B cell (primary cell): ENCODE data around the gene HOXC13. TPM values are rescaled to one million over a fixed set of nuclear protein-coding genes. Genes with fewer than 3 reads are reported as not detected.

ENCODE experiments used
- ATAC-seq: fragments of 200-7000 bp; cut with Tn5 transposase; one replicate; pipeline ENCODE4 v1.10.0; 2021; ENCODE audit warnings: low read depth, mild to moderate bottlenecking, moderate number of reproducible peaks, moderate library complexity
- CTCF ChIA-PET: fragments of 350-600 bp; sonication (Branson Sonifier 250); formaldehyde crosslinking; loops from one replicate; lab custom pipeline; 2021; ENCODE audit warnings: antibody characterized with exemption, inconsistent platforms; lab: Charles Lee
- POLR2A ChIA-PET: fragments of 350-600 bp; sonication (Branson Sonifier 250); formaldehyde crosslinking; loops from one replicate; lab custom pipeline; 2021; ENCODE audit warnings: antibody characterized with exemption; lab: Charles Lee
- DNase-seq: peaks from one replicate; pipeline ENCODE4 v3.0.0; 2013
- H2AFZ ChIP-seq: 2 replicates; pipeline ENCODE4 v1.6.1; 2012; ENCODE audit warnings: mild to moderate bottlenecking, low read depth, low read length; ENCODE audit not compliant: insufficient read depth, poor library complexity, severe bottlenecking
- H3K27ac ChIP-seq, 2 donors: 1 replicate in 1 of 2; 2 replicates in 1 of 2; pipeline ENCODE4 v1.5.1; 2012 to 2013; ENCODE audit warnings: low read length in 2 of 2, mild to moderate bottlenecking in 2 of 2, moderate library complexity in 1 of 2
- H3K27me3 ChIP-seq, 4 experiments: fragments of 200-600 bp in 1 of 4; sonication (generic) in 1 of 4; replicated peaks in 1 of 4; 1 replicate in 2 of 4; 2 replicates in 2 of 4; pipeline versions ENCODE4 v1.6.1 to v1.7.0; 2013 to 2016; ENCODE audit warnings: low read length in 3 of 4, mild to moderate bottlenecking in 2 of 4, mixed read lengths in 1 of 4, moderate library complexity in 1 of 4; ENCODE audit not compliant: insufficient read depth in 4 of 4, control insufficient read depth in 3 of 4; ENCODE audit errors: control extremely low read depth in 1 of 4
- H3K36me3 ChIP-seq, 2 experiments: replicated peaks in 1 of 2; 1 replicate in 1 of 2; 2 replicates in 1 of 2; pipeline versions ENCODE4 v1.6.1 to v1.7.1; 2013; ENCODE audit warnings: low read length in 1 of 2; ENCODE audit not compliant: insufficient read depth in 2 of 2, control insufficient read depth in 1 of 2; ENCODE audit errors: control extremely low read depth in 1 of 2, extremely low read depth in 1 of 2
- H3K4me1 ChIP-seq, 2 donors: fragments of 200-600 bp in 1 of 2; sonication (generic) in 1 of 2; 1 replicate in 1 of 2; 2 replicates in 1 of 2; pipeline versions ENCODE4 v1.5.1 to v1.6.1; 2013 to 2017; ENCODE audit warnings: low read length in 2 of 2; ENCODE audit not compliant: control insufficient read depth in 2 of 2, insufficient read depth in 2 of 2
- H3K4me2 ChIP-seq: replicated peaks from 2 replicates; pipeline ENCODE3; 2012; ENCODE audit warnings: mild to moderate bottlenecking, low read depth, low read length; ENCODE audit not compliant: poor library complexity, severe bottlenecking
- H3K4me3 ChIP-seq, 5 experiments: fragments of 200-600 bp in 1 of 5; sonication (generic) in 1 of 5; 1 replicate in 3 of 5; 2 replicates in 2 of 5; pipeline versions ENCODE4 v1.5.1 to v1.7.0; 2011 to 2016; ENCODE audit warnings: low read length in 4 of 5, mild to moderate bottlenecking in 4 of 5, low read depth in 2 of 5, control low read depth in 1 of 5, moderate library complexity in 1 of 5; ENCODE audit not compliant: insufficient read depth in 1 of 5; ENCODE audit errors: control extremely low read depth in 1 of 5, extremely low read depth in 1 of 5
- H3K79me2 ChIP-seq: fragments of 200-600 bp; sonication (generic); one replicate; pipeline ENCODE4 v1.6.0; 2016; ENCODE audit warnings: low read length; ENCODE audit not compliant: control insufficient read depth, insufficient read depth
- H3K9ac ChIP-seq: fragments of 200-600 bp; sonication (generic); 2 replicates; pipeline ENCODE4 v1.6.1; 2017; ENCODE audit warnings: mild to moderate bottlenecking, low read length, moderate library complexity
- H3K9me3 ChIP-seq, 3 donors: one replicate each; pipeline versions ENCODE4 v1.6.1 to v1.7.1; 2013; ENCODE audit warnings: low read length in 2 of 3; ENCODE audit not compliant: control insufficient read depth in 2 of 3, insufficient read depth in 1 of 3; ENCODE audit errors: control extremely low read depth in 1 of 3
- H4K20me1 ChIP-seq: 2 replicates; pipeline ENCODE4 v1.6.0; 2012; ENCODE audit warnings: mild to moderate bottlenecking, low read length; ENCODE audit not compliant: insufficient read depth, control insufficient read depth, poor library complexity, severe bottlenecking
- H3K27ac Mint-ChIP-seq: one replicate; pipeline ENCODE4 v1.8.0; 2021; ENCODE audit warnings: mixed read lengths
- H3K27me3 Mint-ChIP-seq: one replicate; pipeline ENCODE4 v1.8.0; 2021; ENCODE audit warnings: mixed read lengths
- H3K4me1 Mint-ChIP-seq: one replicate; pipeline ENCODE4 v1.8.0; 2021; ENCODE audit warnings: mixed read lengths
- H3K4me3 Mint-ChIP-seq: one replicate; pipeline ENCODE4 v1.8.0; 2021; ENCODE audit warnings: mixed read lengths
- H3K9me3 Mint-ChIP-seq: one replicate; pipeline ENCODE4 v1.8.0; 2022; ENCODE audit warnings: mixed read lengths; ENCODE audit not compliant: insufficient read depth
- EZH2 ChIP-seq: IDR thresholded peaks from 2 replicates; pipeline ENCODE4 v1.6.1; 2012; ENCODE audit warnings: borderline replicate concordance, low read depth, mild to moderate bottlenecking, moderate library complexity, low read length; ENCODE audit not compliant: insufficient read depth, poor library complexity, severe bottlenecking
- WGBS: methylation state at CpG from one replicate; pipeline ENCODE4 v1.1.5; 2013; ENCODE audit warnings: missing lambda C conversion rate; ENCODE audit not compliant: insufficient coverage; 5-methylcytosine and 5-hydroxymethylcytosine counted together
- intact Hi-C: fragments of 100-400 bp; cut with micrococcal nuclease; formaldehyde crosslinking; loops from one replicate; pipeline ENCODE4 v1.10.0; 2022
- polyA plus RNA-seq: library from polyadenylated mRNA; depleted of rRNA; stranded (reverse); fragments of >200 nt; gene quantifications from 2 replicates; pipeline ENCODE4 v1.2.3, GENCODE V29; 2012
- total RNA-seq, 2 donors: library from RNA; stranded (reverse); fragments of 120-200 nt in 1 of 2; gene quantifications; 1 replicate in 1 of 2; 2 replicates in 1 of 2; pipeline versions ENCODE4 v1.2.3 to v1.2.4, GENCODE V29; 2013 to 2022
- TF ChIP-seq, protein P1 (sequence below): fragments of 200-600 bp; IDR thresholded peaks from one replicate; pipeline ENCODE4 v1.8.0; 2022; ENCODE audit warnings: antibody characterized with exemption, mild to moderate bottlenecking

The HOXC13 gene
- total and polyA plus RNA-seq, 2 donors (not counting 1 experiment from before 2014, with no cell fraction given): not detected

- no peaks in the 10 kb centered on the region for H4K20me1 ChIP-seq
- no peak overlapping the region for H2AFZ ChIP-seq
- ATAC-seq (no peak), DNase-seq (peak; percentile 30)
- H3K79me2 ChIP-seq: no peaks in the 10 kb centered on the region
- H3K4me3 ChIP-seq: no peak overlapping the region
- peak overlapping the region; percentile 61 for H3K27ac Mint-ChIP-seq
- 13% methylated on average over 5 of the region's 10 CpGs for WGBS
- ChIA-PET POLR2A (no interaction called here), CTCF (no interaction called here)
- no peak overlapping the region for H3K27ac ChIP-seq
- H3K4me1 ChIP-seq: peaks cover 16 to 48% of the 10 kb centered on the region in 2 donors
- H3K4me2 ChIP-seq: no peak overlapping the region
- H3K27me3 Mint-ChIP-seq: peaks cover 76% of the 10 kb centered on the region
- intact Hi-C loops: no loop called here
- H3K9me3 Mint-ChIP-seq: no peaks in the 10 kb centered on the region
- peaks cover 0 to 99% (median 88%) of the 10 kb centered on the region in 4 experiments for H3K27me3 ChIP-seq
- H3K4me3 Mint-ChIP-seq: no peak overlapping the region
- TF ChIP-seq, protein P1, sequence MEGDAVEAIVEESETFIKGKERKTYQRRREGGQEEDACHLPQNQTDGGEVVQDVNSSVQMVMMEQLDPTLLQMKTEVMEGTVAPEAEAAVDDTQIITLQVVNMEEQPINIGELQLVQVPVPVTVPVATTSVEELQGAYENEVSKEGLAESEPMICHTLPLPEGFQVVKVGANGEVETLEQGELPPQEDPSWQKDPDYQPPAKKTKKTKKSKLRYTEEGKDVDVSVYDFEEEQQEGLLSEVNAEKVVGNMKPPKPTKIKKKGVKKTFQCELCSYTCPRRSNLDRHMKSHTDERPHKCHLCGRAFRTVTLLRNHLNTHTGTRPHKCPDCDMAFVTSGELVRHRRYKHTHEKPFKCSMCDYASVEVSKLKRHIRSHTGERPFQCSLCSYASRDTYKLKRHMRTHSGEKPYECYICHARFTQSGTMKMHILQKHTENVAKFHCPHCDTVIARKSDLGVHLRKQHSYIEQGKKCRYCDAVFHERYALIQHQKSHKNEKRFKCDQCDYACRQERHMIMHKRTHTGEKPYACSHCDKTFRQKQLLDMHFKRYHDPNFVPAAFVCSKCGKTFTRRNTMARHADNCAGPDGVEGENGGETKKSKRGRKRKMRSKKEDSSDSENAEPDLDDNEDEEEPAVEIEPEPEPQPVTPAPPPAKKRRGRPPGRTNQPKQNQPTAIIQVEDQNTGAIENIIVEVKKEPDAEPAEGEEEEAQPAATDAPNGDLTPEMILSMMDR: no peak
- TF ChIP-seq EZH2: no peak
- H3K9ac ChIP-seq: no peak overlapping the region
- H3K9me3 ChIP-seq: peaks cover 0 to 87% (median 11%) of the 10 kb centered on the region in 3 donors
- peaks cover 19% of the 10 kb centered on the region for H3K4me1 Mint-ChIP-seq
- H3K36me3 ChIP-seq: no peaks in the 10 kb centered on the region
Observed at GRCh38 chr12:53955776-53956250, 17.2 kb downstream of the HOXC13 start.

DNA sequence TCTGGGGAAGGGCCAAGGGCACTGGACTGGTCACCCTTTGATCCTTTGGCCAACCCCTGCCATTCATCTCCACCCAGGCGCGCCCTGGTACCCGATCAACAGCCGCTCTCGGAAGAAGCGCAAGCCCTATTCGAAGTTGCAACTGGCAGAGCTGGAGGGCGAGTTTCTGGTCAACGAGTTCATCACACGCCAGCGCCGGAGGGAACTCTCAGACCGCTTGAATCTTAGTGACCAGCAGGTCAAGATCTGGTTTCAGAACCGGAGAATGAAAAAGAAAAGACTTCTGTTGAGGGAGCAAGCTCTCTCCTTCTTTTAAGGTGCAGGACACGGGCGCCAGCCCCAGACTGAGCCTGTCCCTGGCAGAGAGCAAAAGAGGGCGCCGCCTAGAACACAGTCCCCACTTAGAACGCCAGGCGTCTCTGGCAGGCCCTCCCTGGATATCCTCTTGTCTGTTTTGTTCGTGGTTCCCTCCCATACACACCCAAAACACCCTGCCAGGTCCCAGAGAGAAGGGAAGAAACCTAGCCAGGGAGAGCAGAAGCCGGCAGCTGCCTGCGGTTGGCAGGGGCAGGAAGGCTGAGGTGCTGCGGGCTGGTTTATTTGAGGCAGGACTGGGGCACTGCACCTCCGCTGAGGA is 17.7 kb downstream of the HOXC13 start:
- H3K9me3 Mint-ChIP-seq: no peaks in the 10 kb centered on the region
- intact Hi-C loops: no loop called here
- 4% methylated on average over 23 of the region's 25 CpGs for WGBS
- ATAC-seq (no peak), DNase-seq (peak; percentile 45)
- H3K27me3 Mint-ChIP-seq: peaks cover 76% of the 10 kb centered on the region
- peak overlapping the region; percentile 61 for H3K27ac Mint-ChIP-seq
- peaks cover 15% of the 10 kb centered on the region for H3K4me1 Mint-ChIP-seq
- Histone ChIP-seq H4K20me1 (no peaks in the 10 kb centered on the region), H3K4me3 (no peak overlapping the region), H3K27ac (no peak overlapping the region), H3K27me3 (peaks cover 0 to 99% (median 89%) of the 10 kb centered on the region in 4 experiments), H3K9ac (no peak overlapping the region), H3K4me2 (peak overlapping the region; percentile 27), H3K79me2 (no peaks in the 10 kb centered on the region), H3K36me3 (no peaks in the 10 kb centered on the region), H3K4me1 (peaks cover 16 to 48% of the 10 kb centered on the region in 2 donors), H3K9me3 (peaks cover 0 to 87% (median 11%) of the 10 kb centered on the region in 3 donors), H2AFZ (no peak overlapping the region)
- TF ChIP-seq EZH2: no peak
- TF ChIP-seq, protein P1: no peak
- ChIA-PET CTCF (no interaction called here), POLR2A (no interaction called here)
- no peak overlapping the region for H3K4me3 Mint-ChIP-seq
